Activated T-helper 1 cell treated with Interleukin-2 at 50 U/mL for 16 hours (primary cell): ENCODE results near the gene RRAD.
A peak's percentile ranks its signal among the peaks of the same experiment; 100 is the strongest.
"Not testable (repeated sequence)": the region's sequence is repeated elsewhere in the genome, so short reads cannot be mapped to it uniquely, and the experiment has no call there.

Experiments
- DNase-seq: peaks from one replicate; pipeline ENCODE4 v3.0.0-alpha.2; 2020; ENCODE audit warnings: low read depth

Gene RRAD

GRCh38 chr16:66900721-66901441 lies 24.5 kb downstream of the RRAD start:
- no peak for DNase-seq

- DNase-seq: no peak
Observed at GRCh38 chr16:66899945-66900710, 25.2 kb downstream of the RRAD start.

DNA sequence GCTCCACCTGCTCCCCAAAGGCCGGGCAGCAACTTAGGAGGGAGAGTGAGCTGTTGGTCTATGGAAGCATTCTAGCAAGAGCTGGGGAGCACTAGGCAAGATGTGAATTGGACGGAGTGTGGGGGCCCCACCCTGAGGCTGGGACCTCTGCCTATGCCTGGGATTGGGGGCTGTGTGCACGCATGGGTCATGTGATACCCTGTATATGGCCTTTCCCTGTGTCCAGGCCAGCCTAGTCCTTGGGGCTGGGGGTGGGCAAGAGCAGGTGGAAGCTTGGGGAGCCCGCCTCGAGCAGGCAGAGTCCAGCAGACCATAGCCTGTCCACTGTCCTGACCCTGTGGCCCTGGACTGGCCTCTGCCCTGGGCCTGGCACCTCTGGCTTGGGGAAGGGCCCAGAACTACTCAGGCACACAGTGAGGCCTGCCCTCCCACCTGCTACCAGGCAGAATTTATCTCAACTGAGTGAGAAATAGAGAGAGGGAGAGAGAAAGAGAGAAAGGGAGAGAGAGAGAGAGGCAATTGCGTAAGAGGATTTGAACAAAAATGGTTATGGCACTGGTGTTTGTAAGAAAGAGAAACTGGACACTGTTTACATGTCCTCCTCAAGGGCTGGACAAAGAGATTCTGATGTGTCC lies 25.9 kb downstream of the RRAD start:
- no peak for DNase-seq

GRCh38 chr16:66898933-66899309 lies 26.4 kb downstream of the RRAD start:
- no peak for DNase-seq

DNA sequence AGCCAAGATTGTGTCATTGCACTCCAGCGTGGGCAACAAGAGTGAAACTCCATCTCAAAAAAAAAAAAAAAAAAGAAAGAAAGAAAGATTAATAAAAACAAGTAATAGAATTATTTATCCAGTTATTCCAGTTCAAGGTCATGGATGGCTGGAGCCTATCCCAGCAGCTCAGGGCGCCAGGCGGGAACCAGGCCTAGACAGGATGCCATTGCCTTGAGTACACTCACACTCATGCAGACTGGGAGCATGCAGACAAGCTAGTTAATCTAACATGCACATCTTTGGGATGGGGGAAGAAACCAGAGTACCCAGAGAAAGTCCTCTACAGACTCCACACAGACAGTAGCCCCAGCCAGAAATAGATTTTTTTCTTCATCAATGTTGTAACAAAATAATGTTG lies 27.1 kb downstream of the RRAD start:
- DNase-seq: no peak

DNA sequence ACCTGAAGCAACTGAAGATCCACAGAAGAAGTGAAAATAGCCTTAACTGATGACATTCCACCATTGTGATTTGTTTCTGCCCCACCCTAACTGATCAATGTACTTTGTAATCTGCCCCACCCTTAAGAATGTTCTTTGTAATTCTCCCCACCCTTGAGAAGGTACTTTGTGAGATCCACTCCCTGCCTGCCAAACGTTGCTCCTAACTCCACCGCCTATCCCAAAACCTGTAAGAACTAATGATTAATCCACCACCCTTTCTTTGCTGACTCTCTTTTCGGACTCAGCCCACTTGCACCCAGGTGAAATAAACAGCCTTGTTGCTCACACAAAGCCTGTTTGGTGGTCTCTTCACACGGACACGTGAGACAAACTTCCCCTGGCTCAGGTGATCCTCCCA lies 28.7 kb downstream of the RRAD start:
- not testable (repeated sequence) for DNase-seq

- no peak for DNase-seq
Observed at GRCh38 chr16:66895999-66896398, 29.3 kb downstream of the RRAD start.

DNA sequence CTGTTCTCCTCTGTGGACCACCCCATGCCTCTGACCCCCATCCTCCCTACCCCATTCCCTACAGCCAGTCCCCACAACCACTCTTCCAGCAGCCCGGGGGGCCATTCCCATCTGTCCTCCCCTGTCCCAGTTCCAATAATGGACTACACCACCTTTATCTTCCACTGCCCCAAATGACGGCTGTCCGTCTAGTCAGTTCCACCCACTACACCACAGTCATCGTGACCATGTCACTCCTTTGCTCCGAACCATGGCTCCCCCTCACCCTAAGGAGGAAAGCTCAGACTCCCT lies 29.7 kb downstream of the RRAD start:
- DNase-seq: no peak

DNA sequence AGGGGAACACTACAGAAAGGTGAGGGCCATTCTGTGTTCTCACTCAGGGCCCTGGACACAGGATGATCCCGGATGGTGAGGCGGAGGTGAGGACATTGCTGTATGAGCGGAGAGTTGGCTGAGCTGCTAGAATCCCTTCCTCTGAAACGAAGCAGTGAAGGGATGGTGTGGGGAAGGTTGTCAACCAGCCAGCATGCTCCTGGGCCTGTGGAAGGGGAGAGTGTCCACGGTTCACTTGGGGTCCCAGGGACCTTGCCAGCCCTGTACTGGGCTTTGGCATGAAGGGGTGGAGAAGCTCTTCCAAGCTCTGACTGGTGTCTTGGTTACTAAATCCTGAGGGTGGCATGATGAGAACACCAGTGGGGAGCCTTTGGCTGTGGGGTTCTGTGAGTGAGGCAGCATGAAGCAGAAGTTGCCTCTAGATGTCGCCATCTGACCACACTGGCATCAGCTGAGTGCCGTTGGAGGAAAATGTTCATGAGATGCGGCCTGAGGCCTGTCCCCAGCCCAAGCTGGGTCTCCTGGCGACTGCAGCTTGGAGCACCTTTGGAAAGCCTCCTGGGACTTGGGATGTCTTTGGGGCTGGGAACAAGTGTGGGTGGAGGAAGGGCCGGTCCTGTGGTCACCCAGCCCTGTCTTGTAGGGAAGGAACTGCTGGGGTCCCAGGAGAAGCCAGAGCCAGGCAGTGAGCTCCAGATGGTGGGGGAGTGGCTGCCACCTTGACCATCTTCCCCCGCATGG lies 30.2 kb downstream of the RRAD start:
- peak; percentile 15 for DNase-seq

DNA sequence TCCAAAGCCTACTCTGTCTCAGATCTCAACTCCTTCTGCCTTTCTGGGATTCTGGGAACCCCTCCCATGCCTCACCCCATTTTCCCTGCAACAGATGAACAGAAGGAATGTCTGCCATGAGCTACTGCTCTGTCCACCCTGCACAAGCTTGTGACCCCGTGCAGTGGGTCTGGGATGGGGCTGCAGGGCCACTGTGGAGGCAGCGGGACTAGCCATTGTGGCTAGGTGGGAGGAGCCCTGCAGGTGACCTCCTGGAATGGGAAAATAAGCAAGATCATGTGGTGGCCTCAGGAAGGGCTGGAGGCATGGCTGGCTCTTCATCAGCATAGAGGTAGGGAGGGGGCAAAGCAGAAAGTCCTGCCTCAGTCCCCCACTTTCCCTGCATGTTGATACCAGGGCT lies 31.3 kb downstream of the RRAD start:
- DNase-seq: no peak

DNA sequence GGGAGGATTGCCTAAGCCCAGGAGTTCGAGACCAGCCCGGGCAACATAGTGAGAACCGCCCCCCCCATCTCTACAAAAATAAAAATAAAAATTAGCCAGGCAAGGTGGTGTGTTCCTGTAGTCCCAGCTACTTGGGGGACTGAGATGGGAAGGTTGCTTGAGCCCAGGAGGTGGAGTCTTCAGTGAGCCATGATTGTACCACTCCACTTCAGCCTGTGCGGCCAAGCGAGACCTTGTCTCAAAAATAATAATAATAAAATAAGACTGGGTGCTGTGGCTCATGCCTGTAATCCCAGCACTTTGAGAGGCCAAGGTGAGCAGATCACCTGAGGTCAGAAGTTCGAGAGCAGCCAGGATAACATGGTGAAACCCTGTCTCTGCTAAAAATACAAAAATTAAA lies 33.5 kb downstream of the RRAD start:
- DNase-seq: no peak

- no peak for DNase-seq
Observed at GRCh38 chr16:66891360-66891759, 34.0 kb downstream of the RRAD start.

DNA sequence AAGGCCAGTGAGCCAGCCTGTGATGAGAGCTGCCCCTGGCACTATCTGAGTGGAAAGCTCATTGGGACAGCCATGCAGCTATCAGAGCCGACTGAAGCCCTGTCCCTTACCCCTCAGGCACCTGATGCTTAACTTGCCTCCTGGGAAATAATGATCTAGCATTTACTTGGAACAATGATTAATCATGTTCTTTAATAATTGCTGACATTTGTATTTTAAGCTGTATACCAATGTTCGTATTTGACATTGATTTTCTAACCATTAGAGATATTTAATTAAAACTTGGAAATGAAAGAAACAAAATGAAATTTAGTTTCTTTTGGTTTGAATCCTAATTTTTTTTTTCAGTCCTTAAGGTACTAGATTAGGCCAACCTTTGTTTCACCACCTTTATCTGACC lies 34.5 kb downstream of the RRAD start:
- DNase-seq: no peak

- no peak for DNase-seq
Observed at GRCh38 chr16:66889622-66890021, 35.7 kb downstream of the RRAD start.

DNA sequence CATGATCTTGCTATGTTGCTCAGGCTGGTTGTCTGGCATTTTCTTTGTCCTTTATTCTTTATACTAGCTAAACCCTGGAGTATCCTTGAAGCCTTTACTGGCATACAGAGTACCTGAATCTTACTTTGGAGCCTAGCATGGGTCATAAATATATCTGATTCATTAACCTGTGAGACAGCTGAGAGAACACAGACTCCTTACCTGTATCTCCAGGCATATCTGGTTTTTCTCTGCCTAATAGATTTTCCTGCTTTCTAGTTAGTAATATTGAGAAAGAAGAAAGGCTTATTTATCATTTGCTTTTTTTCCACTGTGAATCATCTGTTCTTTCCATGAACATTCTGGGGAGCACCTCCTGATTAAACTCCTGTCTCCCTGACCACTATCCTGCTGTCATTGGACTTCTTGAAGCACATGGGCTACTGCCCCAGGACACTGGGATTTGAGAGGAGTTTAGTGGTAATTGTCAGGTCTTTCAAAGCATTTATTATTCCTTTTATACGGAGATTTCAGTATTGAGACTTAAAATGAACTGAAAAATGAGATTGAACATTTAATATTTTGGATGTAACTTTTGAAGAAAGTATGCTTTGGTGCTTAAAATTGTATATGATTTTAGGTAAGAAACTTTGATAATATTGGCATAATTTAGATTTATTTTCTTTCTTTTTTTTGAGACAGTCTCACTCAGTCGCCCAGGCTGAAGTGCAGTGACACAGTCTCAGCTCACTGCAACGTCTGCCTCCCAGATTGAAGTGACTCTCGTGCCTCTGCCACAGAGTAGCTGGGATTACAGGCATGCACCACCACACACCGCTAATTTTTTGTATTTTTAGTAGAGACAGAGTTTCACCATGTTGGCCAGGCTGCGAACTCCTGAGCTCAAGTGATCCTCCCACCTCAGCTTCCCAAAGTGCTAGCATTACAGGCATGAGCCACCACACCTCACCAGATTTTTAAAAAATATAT lies 36.4 kb downstream of the RRAD start:
- DNase-seq: no peak

DNA sequence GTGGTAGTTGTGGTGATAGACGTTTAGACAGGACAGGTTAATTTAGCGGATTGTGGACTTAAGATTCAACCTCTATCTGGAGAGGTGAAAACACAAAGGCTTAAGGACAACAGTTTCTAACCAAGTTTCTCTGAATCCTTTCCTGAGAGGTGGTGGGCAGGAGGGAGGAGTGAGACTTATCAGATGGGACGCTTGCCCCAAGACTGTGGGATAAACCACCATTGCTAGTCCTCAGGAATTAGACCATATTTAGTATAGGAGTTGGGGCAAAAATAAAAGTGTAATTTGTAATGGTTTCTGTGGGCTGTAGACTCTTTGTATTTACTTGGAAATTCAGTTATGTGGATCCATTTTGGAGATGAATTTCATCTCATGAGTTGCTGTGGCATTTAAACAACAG lies 38.4 kb downstream of the RRAD start:
- no peak for DNase-seq

DNA sequence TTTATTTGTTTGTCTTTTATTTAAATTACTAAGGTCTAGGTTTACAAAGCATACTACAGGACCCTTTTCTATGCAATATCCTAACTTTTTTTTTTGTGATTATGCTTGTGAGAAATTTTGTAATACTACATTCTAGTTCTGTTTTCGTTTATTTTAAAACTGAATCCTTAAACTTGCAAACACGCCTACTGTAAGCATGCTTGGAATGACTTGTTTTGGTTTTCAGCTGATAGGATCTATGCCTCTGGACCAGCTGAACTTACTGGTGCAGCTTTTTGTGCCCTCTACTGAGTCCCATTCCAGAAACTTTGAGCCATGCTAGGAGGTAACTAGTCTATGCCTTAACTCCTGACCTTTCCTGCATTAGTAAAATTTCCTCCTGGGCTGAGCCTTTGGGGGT lies 39.0 kb downstream of the RRAD start:
- DNase-seq: no peak

- no peak for DNase-seq
Observed at GRCh38 chr16:66885491-66885890, 39.8 kb downstream of the RRAD start.

GRCh38 chr16:66882702-66883101 lies 42.6 kb downstream of the RRAD start:
- no peak for DNase-seq

- DNase-seq: no peak
Observed at GRCh38 chr16:66881964-66882508, 43.3 kb downstream of the RRAD start.

- no peak for DNase-seq
Observed at GRCh38 chr16:66881560-66881959, 43.8 kb downstream of the RRAD start.
